Glutamatergic neuron (in vitro differentiated cells): ENCODE results near the gene CRMP1. TPM values are rescaled to one million over a fixed set of nuclear protein-coding genes. Genes with fewer than 3 reads are reported as not detected.

Experiments
- DNase-seq: peaks from one replicate; pipeline ENCODE4 v3.0.0; 2022
- H3K27ac Mint-ChIP-seq: one replicate; pipeline ENCODE4 v1.8.0; 2020; ENCODE audit warnings: mild to moderate bottlenecking, mixed read lengths, inconsistent platforms; ENCODE audit not compliant: unreplicated experiment
- H3K27me3 Mint-ChIP-seq: one replicate; pipeline ENCODE4 v1.8.0; 2020; ENCODE audit warnings: mild to moderate bottlenecking, moderate library complexity, mixed read lengths, inconsistent platforms; ENCODE audit not compliant: unreplicated experiment
- H3K36me3 Mint-ChIP-seq: one replicate; pipeline ENCODE4 v1.8.0; 2020; ENCODE audit warnings: mild to moderate bottlenecking, mixed read lengths, inconsistent platforms; ENCODE audit not compliant: unreplicated experiment
- H3K4me1 Mint-ChIP-seq: one replicate; pipeline ENCODE4 v1.8.0; 2020; ENCODE audit warnings: mild to moderate bottlenecking, low read depth, mixed read lengths, inconsistent platforms; ENCODE audit not compliant: unreplicated experiment
- H3K4me3 Mint-ChIP-seq: one replicate; pipeline ENCODE4 v1.8.0; 2020; ENCODE audit warnings: mild to moderate bottlenecking, mixed read lengths, inconsistent platforms; ENCODE audit not compliant: unreplicated experiment
- H3K9me3 Mint-ChIP-seq: one replicate; pipeline ENCODE4 v1.8.0; 2020; ENCODE audit warnings: mild to moderate bottlenecking, moderate library complexity, mixed read lengths, inconsistent platforms; ENCODE audit not compliant: unreplicated experiment
- total RNA-seq: library from RNA; stranded (reverse); fragmentation: NEBNext Ultra II Directional; extraction: Animal tissue kit (Norgen Biotek cat#: 25700); gene quantifications from one replicate; pipeline ENCODE4 v1.2.1, GENCODE V29; 2021; ENCODE audit not compliant: unreplicated experiment
- TF ChIP-seq, protein P1 (sequence below): fragments of 200-600 bp; sonication (generic); IDR thresholded peaks from one replicate; pipeline ENCODE4 v1.5.0; 2021; ENCODE audit not compliant: partially characterized antibody, unreplicated experiment

Gene CRMP1
- total RNA-seq, 1 donor from 2014 or later = 947 TPM

DNA sequence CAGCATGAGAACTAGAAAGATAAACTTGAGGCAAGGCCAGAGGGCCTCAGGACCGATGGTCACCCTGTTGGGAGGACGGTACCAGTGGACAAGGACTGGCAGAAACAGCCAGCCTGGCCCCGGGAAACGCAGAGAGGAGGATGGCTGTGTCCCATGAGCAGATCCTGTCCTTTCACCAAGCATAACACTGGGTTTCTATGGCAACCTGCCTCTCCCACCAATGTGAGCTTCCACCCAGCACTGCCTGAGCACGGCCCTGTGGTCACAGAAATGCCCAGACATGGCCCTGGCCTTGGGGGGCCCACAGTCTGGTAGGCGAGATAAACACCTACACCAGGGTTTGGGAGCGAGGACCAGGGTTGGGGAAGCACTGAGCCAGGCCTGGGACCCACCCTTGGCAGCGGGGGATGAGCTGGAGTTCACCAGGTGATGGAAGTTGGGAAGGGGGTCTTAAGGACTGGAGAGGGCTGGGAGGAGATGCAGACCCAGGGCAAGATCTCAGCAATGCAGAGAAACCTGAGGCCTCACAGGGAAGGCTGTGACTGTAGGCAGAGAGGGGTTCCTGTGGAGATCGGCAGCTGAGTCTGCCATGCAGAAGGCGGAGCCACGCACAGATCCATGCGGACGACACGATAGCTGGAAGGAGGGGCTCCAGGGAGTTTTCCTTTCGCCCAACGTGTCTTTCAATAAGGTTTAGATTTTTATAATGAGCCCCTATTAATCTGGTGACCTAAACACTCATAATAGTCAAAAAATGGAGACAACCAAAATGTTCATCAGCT is 32.7 kb upstream of the CRMP1 start:
- peaks cover 17% of the 10 kb centered on the region for H3K27me3 Mint-ChIP-seq

DNA sequence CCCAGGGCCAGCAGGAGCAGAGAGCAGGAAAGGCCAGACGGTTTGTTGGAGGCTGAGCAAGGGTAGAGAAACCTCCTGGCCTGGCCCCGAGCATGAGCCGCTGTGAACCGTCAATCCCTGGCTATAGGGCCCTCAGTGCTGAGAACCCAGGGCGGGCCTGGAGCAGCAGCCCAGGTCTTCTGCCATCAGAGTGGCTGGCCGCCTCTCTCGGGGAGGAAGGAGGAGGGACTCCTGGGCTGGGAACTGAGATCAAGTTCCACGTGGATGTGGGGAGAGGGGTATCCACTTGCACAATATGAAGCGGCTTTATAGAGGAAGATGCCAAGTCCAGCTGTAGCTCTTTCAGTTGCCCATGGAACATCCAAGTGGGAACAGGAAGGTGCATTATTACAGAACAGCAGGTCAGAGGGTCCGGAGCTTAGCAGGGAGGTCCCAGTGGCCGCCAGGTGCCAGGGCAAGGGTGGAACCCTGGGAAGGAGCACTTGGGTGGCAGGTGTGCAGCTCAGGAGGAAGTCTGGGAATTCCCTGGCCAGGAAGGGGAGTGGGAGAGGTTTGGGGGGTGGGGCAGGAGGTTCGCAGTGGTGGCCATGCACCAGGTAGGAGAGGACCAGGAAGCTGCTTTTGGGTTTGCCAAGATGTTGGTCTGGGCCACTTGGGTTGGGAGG is 31.7 kb upstream of the CRMP1 start:
- no peak overlapping the region for H3K27ac Mint-ChIP-seq

More for the DNA sequence above, 32.7 kb upstream of the CRMP1 start:
- Mint-ChIP-seq H3K4me1 (peaks cover 71% of the 10 kb centered on the region), H3K27ac (peak overlapping the region; percentile 53), H3K4me3 (no peak overlapping the region), H3K9me3 (peaks cover 13% of the 10 kb centered on the region), H3K36me3 (no peaks in the 10 kb centered on the region)
- TF ChIP-seq, protein P1, sequence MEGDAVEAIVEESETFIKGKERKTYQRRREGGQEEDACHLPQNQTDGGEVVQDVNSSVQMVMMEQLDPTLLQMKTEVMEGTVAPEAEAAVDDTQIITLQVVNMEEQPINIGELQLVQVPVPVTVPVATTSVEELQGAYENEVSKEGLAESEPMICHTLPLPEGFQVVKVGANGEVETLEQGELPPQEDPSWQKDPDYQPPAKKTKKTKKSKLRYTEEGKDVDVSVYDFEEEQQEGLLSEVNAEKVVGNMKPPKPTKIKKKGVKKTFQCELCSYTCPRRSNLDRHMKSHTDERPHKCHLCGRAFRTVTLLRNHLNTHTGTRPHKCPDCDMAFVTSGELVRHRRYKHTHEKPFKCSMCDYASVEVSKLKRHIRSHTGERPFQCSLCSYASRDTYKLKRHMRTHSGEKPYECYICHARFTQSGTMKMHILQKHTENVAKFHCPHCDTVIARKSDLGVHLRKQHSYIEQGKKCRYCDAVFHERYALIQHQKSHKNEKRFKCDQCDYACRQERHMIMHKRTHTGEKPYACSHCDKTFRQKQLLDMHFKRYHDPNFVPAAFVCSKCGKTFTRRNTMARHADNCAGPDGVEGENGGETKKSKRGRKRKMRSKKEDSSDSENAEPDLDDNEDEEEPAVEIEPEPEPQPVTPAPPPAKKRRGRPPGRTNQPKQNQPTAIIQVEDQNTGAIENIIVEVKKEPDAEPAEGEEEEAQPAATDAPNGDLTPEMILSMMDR = no peak
- no peak for DNase-seq

DNA sequence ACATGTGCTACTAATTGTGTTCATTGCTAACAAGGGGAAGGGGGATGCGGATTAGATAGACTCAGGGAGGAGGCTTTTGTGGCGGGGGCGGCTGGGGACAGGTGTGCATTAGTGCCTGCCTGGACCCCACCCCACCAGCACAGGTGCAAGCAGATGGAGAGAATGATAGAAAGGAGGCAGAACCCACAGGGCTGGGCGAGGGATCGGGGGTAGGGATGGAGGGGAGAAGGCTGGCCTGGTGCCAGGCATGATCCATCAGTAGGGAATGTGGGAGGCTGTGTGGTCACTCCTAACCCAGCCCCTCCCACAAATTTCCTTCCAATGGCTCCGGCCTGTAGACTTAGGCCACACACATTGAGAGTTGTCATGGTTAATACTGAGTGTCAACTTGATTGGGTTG is 30.5 kb upstream of the CRMP1 start:
- TF ChIP-seq, protein P1 = no peak
- Mint-ChIP-seq H3K9me3 (peaks cover 12% of the 10 kb centered on the region), H3K27me3 (peaks cover 12% of the 10 kb centered on the region), H3K4me3 (no peak overlapping the region), H3K27ac (peak overlapping the region; percentile 15), H3K4me1 (peaks cover 49% of the 10 kb centered on the region), H3K36me3 (no peaks in the 10 kb centered on the region)
- DNase-seq = no peak

More for the DNA sequence above, 31.7 kb upstream of the CRMP1 start:
- Mint-ChIP-seq H3K4me1 (peaks cover 62% of the 10 kb centered on the region), H3K4me3 (no peak overlapping the region), H3K27me3 (peaks cover 15% of the 10 kb centered on the region), H3K36me3 (no peaks in the 10 kb centered on the region), H3K9me3 (peaks cover 13% of the 10 kb centered on the region)
- DNase-seq = no peak
- TF ChIP-seq, protein P1 = no peak

DNA sequence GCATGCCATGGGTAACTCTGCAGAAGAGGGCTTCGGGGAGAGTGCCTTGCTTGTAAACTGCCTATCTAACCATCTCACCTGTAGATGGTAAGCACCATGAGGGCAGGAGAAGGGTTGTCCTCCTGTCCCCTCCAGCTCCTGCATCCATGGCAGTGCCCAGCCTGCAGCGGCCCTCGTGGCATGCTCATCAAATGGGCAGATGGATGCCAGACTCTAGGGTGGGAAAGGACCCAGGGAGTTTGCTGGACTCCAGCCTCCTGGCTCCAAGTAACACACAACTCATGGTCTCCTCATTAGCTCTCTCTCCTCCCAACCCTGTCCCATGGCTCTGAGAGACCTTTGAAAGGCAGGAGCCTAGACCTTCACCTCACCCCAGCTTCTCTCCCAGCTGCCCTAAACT is 29.7 kb upstream of the CRMP1 start:
- H3K4me1 Mint-ChIP-seq = peaks cover 41% of the 10 kb centered on the region
- no peak overlapping the region for H3K27ac Mint-ChIP-seq
- H3K9me3 Mint-ChIP-seq = peaks cover 10% of the 10 kb centered on the region
- TF ChIP-seq, protein P1 = no peak
- peaks cover 9% of the 10 kb centered on the region for H3K27me3 Mint-ChIP-seq
- DNase-seq = no peak
- H3K36me3 Mint-ChIP-seq = no peaks in the 10 kb centered on the region
- peak overlapping the region; percentile 10 for H3K4me3 Mint-ChIP-seq

DNA sequence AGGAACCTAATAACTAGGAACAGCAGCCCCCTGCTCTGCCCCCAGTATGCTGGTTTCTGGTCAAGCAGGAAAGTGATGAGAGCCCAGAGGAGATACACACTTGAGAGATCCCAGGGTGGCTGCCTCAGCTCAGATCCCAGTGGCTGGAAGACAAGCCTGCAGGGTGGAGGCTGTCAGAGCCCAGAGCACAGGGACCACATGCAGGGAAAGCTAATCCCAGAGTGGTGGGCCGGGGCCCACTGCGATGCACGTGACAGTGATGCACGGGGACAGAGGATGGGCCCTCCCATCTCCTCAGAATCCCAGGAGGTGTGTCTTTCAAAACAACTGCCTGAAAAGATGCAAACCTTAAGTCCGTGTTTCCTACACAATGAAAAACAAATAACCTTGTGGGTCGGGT is 29.1 kb upstream of the CRMP1 start:
- Mint-ChIP-seq H3K36me3 (no peaks in the 10 kb centered on the region), H3K9me3 (peaks cover 7% of the 10 kb centered on the region), H3K4me3 (peak overlapping the region; percentile 57), H3K27me3 (peaks cover 8% of the 10 kb centered on the region), H3K4me1 (peaks cover 35% of the 10 kb centered on the region), H3K27ac (peak overlapping the region; percentile 64)
- TF ChIP-seq, protein P1 = no peak
- no peak for DNase-seq
